Tibial nerve (tissue), 4 donors: ENCODE results near the gene VGF.

ENCODE experiments used
- CTCF ChIP-seq, 5 experiments: fragments of 200-600 bp in 3 of 5; fragments of 450-650 bp in 2 of 5; sonication (generic) in 3 of 5; IDR thresholded peaks; one replicate each; pipeline ENCODE4 v1.5.1; 2016 to 2019; ENCODE audit warnings: antibody characterized with exemption in 5 of 5, mild to moderate bottlenecking in 3 of 5, moderate library complexity in 2 of 5
- EP300 ChIP-seq, 2 donors: sonication (generic); formaldehyde crosslinking; IDR thresholded peaks; one replicate each; pipeline ENCODE4 v1.6.1; 2017; ENCODE audit warnings: antibody characterized with exemption in 2 of 2, mild to moderate bottlenecking in 1 of 2
- POLR2A ChIP-seq, 2 donors: fragments of 450-650 bp; IDR thresholded peaks; one replicate each; pipeline ENCODE4 v1.6.1; 2017; ENCODE audit warnings: antibody characterized with exemption in 2 of 2, mild to moderate bottlenecking in 2 of 2, moderate library complexity in 2 of 2

DNA sequence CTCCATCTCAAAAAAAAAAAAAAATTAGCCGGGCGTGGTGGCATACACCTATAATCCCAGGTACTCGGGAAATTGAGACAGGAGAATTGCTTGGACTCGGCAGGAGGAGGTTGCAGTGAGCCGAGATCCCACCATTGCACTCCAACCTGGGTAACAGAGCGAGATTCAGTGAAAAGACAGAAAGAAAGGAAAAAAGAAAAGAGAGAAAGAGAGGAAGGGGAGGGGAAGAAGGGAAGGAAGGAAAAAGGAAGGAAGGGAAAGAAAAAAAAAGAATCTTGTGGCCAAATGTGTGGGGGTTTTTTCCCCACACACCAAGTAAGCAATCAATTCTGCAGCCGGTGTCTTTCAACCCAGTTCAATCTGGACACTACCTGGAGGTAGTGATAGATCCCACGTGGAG is 23.7 kb upstream of the VGF start:
- TF ChIP-seq CTCF (IDR thresholded peaks at IDR 0.05), result no peak
- TF ChIP-seq POLR2A (IDR thresholded peaks at IDR 0.05), result no peak
- TF ChIP-seq EP300 (IDR thresholded peaks at IDR 0.05), result no peak
